Keratinocyte (primary cell): Measurements from ENCODE around the gene CD164L2. TPM values are rescaled to one million over a fixed set of nuclear protein-coding genes. Genes with fewer than 3 reads are reported as not detected.

Experiments
- DNase-seq: peaks from one replicate; pipeline ENCODE4 v3.0.0-alpha.2; 2011; ENCODE audit warnings: low read depth, missing footprints, low spot score
- FAIRE-seq: peaks from 2 replicates; lab custom pipeline; 2011; peaks lifted over from hg19 to GRCh38; lab: Jason Lieb, UNC
- H2AFZ ChIP-seq: 2 replicates; pipeline ENCODE4 v1.6.0; 2012; ENCODE audit warnings: low read length, control low read depth, inconsistent platforms; ENCODE audit not compliant: control insufficient read depth
- H3K27ac ChIP-seq: 2 replicates; pipeline ENCODE4 v1.5.1; 2011; ENCODE audit warnings: low read length; ENCODE audit not compliant: control insufficient read depth, insufficient read depth
- H3K27me3 ChIP-seq: 3 replicates; pipeline ENCODE4 v1.6.0; 2011; ENCODE audit warnings: low read length; ENCODE audit not compliant: control insufficient read depth, insufficient read depth; ENCODE audit errors: extremely low read depth
- H3K36me3 ChIP-seq, 2 experiments: 2 replicates in 1 of 2; 3 replicates in 1 of 2; pipeline ENCODE4 v1.5.1; 2011; ENCODE audit warnings: low read length in 2 of 2, mild to moderate bottlenecking in 1 of 2; ENCODE audit not compliant: control insufficient read depth in 2 of 2, insufficient read depth in 2 of 2; ENCODE audit errors: extremely low read depth in 1 of 2
- H3K4me1 ChIP-seq: 3 replicates; pipeline ENCODE4 v1.5.1; 2011; ENCODE audit warnings: low read length; ENCODE audit not compliant: control insufficient read depth, insufficient read depth; ENCODE audit errors: extremely low read depth
- H3K4me2 ChIP-seq: 3 replicates; pipeline ENCODE4 v1.6.0; 2011; ENCODE audit warnings: low read depth, low read length; ENCODE audit not compliant: control insufficient read depth, insufficient read depth; ENCODE audit errors: extremely low read depth
- H3K4me3 ChIP-seq, 3 experiments: fragments of 200-600 bp in 1 of 3; sonication (generic) in 1 of 3; 2 replicates in 2 of 3; 3 replicates in 1 of 3; pipeline ENCODE4 v1.5.1; 2011 to 2016; ENCODE audit warnings: low read length in 3 of 3, mild to moderate bottlenecking in 3 of 3, control low read depth in 2 of 3, inconsistent platforms in 1 of 3, low read depth in 1 of 3, mixed read lengths in 1 of 3, mixed run types in 1 of 3, moderate library complexity in 1 of 3; ENCODE audit not compliant: control insufficient read depth in 2 of 3, insufficient read depth in 2 of 3; ENCODE audit errors: extremely low read depth in 1 of 3
- H3K79me2 ChIP-seq: 2 replicates; pipeline ENCODE4 v1.6.0; 2012; ENCODE audit warnings: low read length; ENCODE audit not compliant: control insufficient read depth, insufficient read depth
- H3K9ac ChIP-seq: 3 replicates; pipeline ENCODE4 v1.6.0; 2011; ENCODE audit warnings: low read length; ENCODE audit not compliant: control insufficient read depth, insufficient read depth; ENCODE audit errors: extremely low read depth
- H3K9me1 ChIP-seq: 3 replicates; pipeline ENCODE4 v1.6.0; 2011; ENCODE audit warnings: low read length; ENCODE audit not compliant: control insufficient read depth, insufficient read depth; ENCODE audit errors: extremely low read depth
- H3K9me3 ChIP-seq: 2 replicates; pipeline ENCODE4 v1.5.1; 2012; ENCODE audit warnings: low read depth, low read length; ENCODE audit not compliant: control insufficient read depth
- H4K20me1 ChIP-seq: 3 replicates; pipeline ENCODE4 v1.6.0; 2011; ENCODE audit warnings: low read length; ENCODE audit not compliant: control insufficient read depth, insufficient read depth; ENCODE audit errors: extremely low read depth
- EZH2 ChIP-seq: IDR thresholded peaks from one replicate; pipeline ENCODE4 v1.6.1; 2012; ENCODE audit warnings: inconsistent platforms, mild to moderate bottlenecking, low read length, moderate library complexity
- dilution Hi-C: fragments of 300-500 bp; cut with MboI; formaldehyde crosslinking; loops from one replicate; pipeline ENCODE4 v1.7.0; 2020; ENCODE audit warnings: low sequenced_read_pairs; ENCODE audit not compliant: extremely low pct_ligation_motif_present
- polyA plus RNA-seq, 5 experiments: library from polyadenylated mRNA; depleted of rRNA in 3 of 5; stranded (reverse) in 3 of 5; stranded (forward) in 1 of 5; unstranded in 1 of 5; fragments of >200 nt; gene quantifications; 1 replicate in 1 of 5; 2 replicates in 3 of 5; 3 replicates in 1 of 5; pipeline versions ENCODE4 v1.2.1 to v1.2.3, GENCODE V29; 2011 to 2012; ENCODE audit warnings: missing spikeins in 2 of 5, low read depth in 1 of 5, low replicate concordance in 1 of 5
- TF ChIP-seq, protein P1 (sequence below), 3 experiments: IDR thresholded peaks in 1 of 3; conservative IDR thresholded peaks in 1 of 3; optimal IDR thresholded peaks in 1 of 3; 2 replicates in 2 of 3; 3 replicates in 1 of 3; pipeline versions ENCODE3 to v1.5.1; 2011; ENCODE audit warnings: low read length in 3 of 3, mild to moderate bottlenecking in 3 of 3, moderate library complexity in 2 of 3, control low read depth in 1 of 3, inconsistent platforms in 1 of 3; ENCODE audit not compliant: insufficient read depth in 2 of 3; ENCODE audit errors: extremely low read depth in 1 of 3

The CD164L2 gene
- polyA plus RNA-seq, 1 donor (not counting 4 experiments of a cell fraction or from before 2014, with no cell fraction given) = 2.7 TPM

DNA sequence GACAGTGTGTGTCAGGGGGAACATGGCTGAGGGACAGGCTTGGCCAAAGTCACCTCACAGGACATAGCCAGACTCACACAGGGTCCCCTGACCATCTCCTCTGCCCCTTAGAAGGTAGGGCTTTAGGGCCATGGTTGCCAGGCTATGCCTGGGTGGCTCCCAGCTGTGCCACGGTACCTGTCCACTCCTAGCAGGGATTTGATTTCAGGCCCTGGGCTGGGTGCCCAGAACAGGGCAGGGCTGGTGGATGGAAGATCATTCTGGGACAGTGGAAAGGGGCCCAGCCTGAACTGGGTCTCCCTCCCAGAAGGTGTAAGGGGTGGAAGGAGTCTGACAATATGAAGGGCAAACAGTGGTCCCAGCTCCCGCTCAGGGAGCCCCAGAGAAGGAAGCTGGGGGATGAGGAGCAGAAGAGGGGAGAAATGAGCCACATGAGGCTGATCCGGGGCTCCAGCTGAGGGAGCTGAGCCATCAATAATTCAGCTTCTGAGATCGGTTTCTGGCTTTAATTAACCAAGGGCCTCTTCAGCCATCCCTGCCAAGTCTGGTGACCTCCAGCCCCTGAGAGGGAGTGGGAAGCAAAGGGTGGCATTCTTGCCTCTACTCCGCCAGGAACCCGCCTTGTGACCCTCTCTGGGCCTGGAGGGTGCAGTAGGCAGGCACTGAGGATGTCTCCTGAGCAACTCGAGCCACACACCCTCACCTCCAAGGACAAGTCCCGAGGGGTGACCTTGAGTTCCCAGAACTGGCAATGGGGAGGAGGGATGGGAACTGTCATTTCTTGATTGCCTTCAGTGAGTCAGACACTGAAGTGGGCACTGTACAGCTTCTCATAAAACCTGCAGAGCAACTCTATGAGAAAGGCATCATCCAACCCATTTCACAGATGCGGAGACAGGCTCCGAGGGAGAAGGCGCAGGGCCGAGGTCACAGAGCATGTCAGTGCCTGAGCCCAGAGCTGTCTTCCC, 2.1 kb downstream of the CD164L2 start:
- dilution Hi-C loops = no loop called here
- Histone ChIP-seq H3K4me1 (peaks cover 16% of the 10 kb centered on the region), H3K9me1 (no peaks in the 10 kb centered on the region), H3K27me3 (no peaks in the 10 kb centered on the region), H3K27ac (no peak overlapping the region), H2AFZ (no peak overlapping the region), H4K20me1 (no peaks in the 10 kb centered on the region), H3K79me2 (no peaks in the 10 kb centered on the region), H3K4me2 (no peak overlapping the region), H3K4me3 (no peak overlapping the region), H3K9me3 (no peaks in the 10 kb centered on the region), H3K36me3 (no peaks in the 10 kb centered on the region), H3K9ac (no peak overlapping the region)
- TF ChIP-seq, protein P1, sequence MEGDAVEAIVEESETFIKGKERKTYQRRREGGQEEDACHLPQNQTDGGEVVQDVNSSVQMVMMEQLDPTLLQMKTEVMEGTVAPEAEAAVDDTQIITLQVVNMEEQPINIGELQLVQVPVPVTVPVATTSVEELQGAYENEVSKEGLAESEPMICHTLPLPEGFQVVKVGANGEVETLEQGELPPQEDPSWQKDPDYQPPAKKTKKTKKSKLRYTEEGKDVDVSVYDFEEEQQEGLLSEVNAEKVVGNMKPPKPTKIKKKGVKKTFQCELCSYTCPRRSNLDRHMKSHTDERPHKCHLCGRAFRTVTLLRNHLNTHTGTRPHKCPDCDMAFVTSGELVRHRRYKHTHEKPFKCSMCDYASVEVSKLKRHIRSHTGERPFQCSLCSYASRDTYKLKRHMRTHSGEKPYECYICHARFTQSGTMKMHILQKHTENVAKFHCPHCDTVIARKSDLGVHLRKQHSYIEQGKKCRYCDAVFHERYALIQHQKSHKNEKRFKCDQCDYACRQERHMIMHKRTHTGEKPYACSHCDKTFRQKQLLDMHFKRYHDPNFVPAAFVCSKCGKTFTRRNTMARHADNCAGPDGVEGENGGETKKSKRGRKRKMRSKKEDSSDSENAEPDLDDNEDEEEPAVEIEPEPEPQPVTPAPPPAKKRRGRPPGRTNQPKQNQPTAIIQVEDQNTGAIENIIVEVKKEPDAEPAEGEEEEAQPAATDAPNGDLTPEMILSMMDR (optimal IDR thresholded peaks at IDR 0.05 in 1 of 3, IDR thresholded peaks at IDR 0.05 in 1 of 3, conservative IDR thresholded peaks at IDR 0.05 in 1 of 3; ENCODE audit: extremely low read depth in 1 of 3, insufficient read depth in 2 of 3, low read length in 3 of 3) = no peak
- TF ChIP-seq EZH2 = no peak
- no peak for DNase-seq
- no peak for FAIRE-seq

DNA sequence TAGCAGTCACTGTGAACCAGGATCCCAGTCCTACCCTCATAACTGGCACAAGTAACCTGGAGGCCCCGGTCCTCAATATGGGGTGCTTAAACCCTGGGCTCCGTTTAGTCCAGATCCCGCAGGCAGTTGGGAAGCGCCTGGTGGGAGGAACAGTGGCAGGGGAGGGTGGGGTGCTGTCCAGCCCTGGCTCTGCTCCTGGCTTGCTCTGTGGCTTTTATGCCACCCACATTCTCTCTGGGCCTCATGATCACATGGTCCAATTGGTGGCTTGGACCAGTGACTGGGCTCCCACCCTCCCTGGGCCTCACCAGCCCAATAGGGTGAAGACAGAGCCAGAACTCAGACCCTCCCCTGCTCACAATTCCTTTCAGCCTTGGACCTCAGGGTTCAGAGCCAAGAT, 2.9 kb downstream of the CD164L2 start:
- no peak overlapping the region for H3K27ac ChIP-seq
- dilution Hi-C loops = no loop called here

More for the DNA sequence above, 2.9 kb downstream of the CD164L2 start:
- Histone ChIP-seq H3K9me1 (no peaks in the 10 kb centered on the region), H3K4me3 (no peak overlapping the region), H3K4me2 (no peak overlapping the region), H3K36me3 (no peaks in the 10 kb centered on the region), H3K4me1 (peaks cover 16% of the 10 kb centered on the region), H3K27me3 (no peaks in the 10 kb centered on the region), H4K20me1 (no peaks in the 10 kb centered on the region), H3K79me2 (no peaks in the 10 kb centered on the region), H2AFZ (no peak overlapping the region), H3K9me3 (no peaks in the 10 kb centered on the region), H3K9ac (no peak overlapping the region)
- TF ChIP-seq, protein P1 (optimal IDR thresholded peaks at IDR 0.05 in 1 of 3, IDR thresholded peaks at IDR 0.05 in 1 of 3, conservative IDR thresholded peaks at IDR 0.05 in 1 of 3; ENCODE audit: extremely low read depth in 1 of 3, insufficient read depth in 2 of 3, low read length in 3 of 3) = no peak
- no peak for TF ChIP-seq EZH2
- no peak for DNase-seq
- no peak for FAIRE-seq
